Activated T-helper 2 cell treated with anti-CD3 and anti-CD28 coated beads, Interferon-gamma antibody, Interleukin-2, Interleukin-4, amounts not matched to agents 10 μg/mL and 5 μg/mL and 100 μg/mL, durations not matched to agents 14 hours and 24 hours and 36 hours (primary cell): ENCODE data around the gene SESTD1. TPM values are rescaled to one million over a fixed set of nuclear protein-coding genes. Genes with fewer than 3 reads are reported as not detected.

Source experiments
- DNase-seq: peaks from one replicate; pipeline ENCODE4 v3.0.0; 2021; ENCODE audit warnings: low spot score
- H3K27ac Mint-ChIP-seq: one replicate; pipeline ENCODE4 v1.8.0; 2021; ENCODE audit warnings: mixed read lengths
- H3K27me3 Mint-ChIP-seq: one replicate; pipeline ENCODE4 v1.8.0; 2021; ENCODE audit warnings: low read depth, mixed read lengths
- H3K36me3 Mint-ChIP-seq: one replicate; pipeline ENCODE4 v1.8.0; 2021; ENCODE audit warnings: low read depth, mixed read lengths
- H3K4me1 Mint-ChIP-seq: one replicate; pipeline ENCODE4 v1.8.0; 2021; ENCODE audit warnings: low read depth, mixed read lengths
- H3K4me3 Mint-ChIP-seq: one replicate; pipeline ENCODE4 v1.8.0; 2021; ENCODE audit warnings: low read depth, mild to moderate bottlenecking, moderate library complexity, mixed read lengths
- H3K9me3 Mint-ChIP-seq: one replicate; pipeline ENCODE4 v1.8.0; 2021; ENCODE audit warnings: mixed read lengths
- intact Hi-C: fragments of 100-400 bp; cut with micrococcal nuclease; formaldehyde crosslinking; loops from one replicate; pipeline ENCODE4 v1.15.1; 2023
- total RNA-seq: library from RNA; stranded (reverse); gene quantifications from 2 replicates; pipeline ENCODE4 v1.2.3, GENCODE V29; 2022

Gene SESTD1
- total RNA-seq, 1 donor from 2014 or later: 9.8 TPM

DNA sequence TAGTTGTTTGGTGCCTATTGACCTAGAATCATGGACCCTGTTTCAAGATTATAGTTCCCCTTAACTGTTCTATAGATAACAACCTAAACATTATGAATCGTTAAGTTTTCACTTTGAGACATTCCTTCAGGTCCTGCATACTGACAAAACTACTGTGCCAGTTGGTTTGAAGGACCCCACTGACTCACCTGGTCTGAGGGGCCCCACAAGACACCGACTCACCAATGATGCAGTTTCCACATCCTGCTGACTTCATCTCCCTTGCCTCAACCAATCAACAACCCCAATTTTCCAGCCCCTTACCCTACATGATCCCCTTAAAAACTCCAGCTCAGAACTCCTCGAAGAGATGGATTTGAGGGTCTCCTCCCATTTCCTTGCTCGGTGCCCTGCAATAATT lies 125.1 kb downstream of the SESTD1 start:
- Mint-ChIP-seq H3K36me3 (peaks cover 3% of the 10 kb centered on the region), H3K27ac (no peak overlapping the region), H3K9me3 (no peaks in the 10 kb centered on the region), H3K4me3 (no peak overlapping the region), H3K4me1 (no peaks in the 10 kb centered on the region), H3K27me3 (no peaks in the 10 kb centered on the region)
- DNase-seq: no peak
- intact Hi-C loops: no loop called here

- intact Hi-C loops: no loop called here
- Mint-ChIP-seq H3K27me3 (no peaks in the 10 kb centered on the region), H3K27ac (no peak overlapping the region), H3K36me3 (no peaks in the 10 kb centered on the region), H3K9me3 (no peaks in the 10 kb centered on the region), H3K4me3 (no peak overlapping the region), H3K4me1 (no peaks in the 10 kb centered on the region)
- no peak for DNase-seq
These were observed 127.4 kb downstream of the SESTD1 start for GRCh38 chr2:179137200-179137759.

GRCh38 chr2:179133016-179133415 lies 131.6 kb downstream of the SESTD1 start:
- H3K36me3 Mint-ChIP-seq: no peaks in the 10 kb centered on the region
- no peaks in the 10 kb centered on the region for H3K27me3 Mint-ChIP-seq
- H3K4me1 Mint-ChIP-seq: peaks cover 2% of the 10 kb centered on the region
- H3K9me3 Mint-ChIP-seq: no peaks in the 10 kb centered on the region
- H3K27ac Mint-ChIP-seq: no peak overlapping the region
- intact Hi-C loops: loop anchor here (5.0 kb wide), 1 partner anchor 336 kb away; no protein-coding TSS in a partner anchor
- DNase-seq: no peak
- no peak overlapping the region for H3K4me3 Mint-ChIP-seq

DNA sequence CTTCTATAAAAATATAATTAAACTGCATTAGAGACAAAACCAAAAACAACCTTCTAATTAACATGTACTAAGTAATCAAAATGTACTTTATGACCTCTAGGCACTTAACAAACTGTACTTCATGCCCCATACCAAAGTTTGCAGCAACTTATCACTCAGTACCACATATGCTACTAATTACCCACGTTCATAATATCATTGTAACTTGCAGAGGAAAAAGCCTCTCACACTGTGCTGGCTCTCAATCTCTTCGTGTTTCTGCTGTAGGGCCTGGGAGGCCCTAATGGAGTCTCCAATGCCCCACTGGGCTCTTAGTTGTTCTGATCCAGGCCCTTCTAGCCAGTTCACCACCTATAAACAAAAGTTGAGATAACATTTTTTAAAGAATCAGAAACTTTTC lies 132.6 kb downstream of the SESTD1 start:
- peaks cover 2% of the 10 kb centered on the region for H3K4me1 Mint-ChIP-seq
- no peak overlapping the region for H3K27ac Mint-ChIP-seq
- H3K36me3 Mint-ChIP-seq: no peaks in the 10 kb centered on the region
- H3K9me3 Mint-ChIP-seq: no peaks in the 10 kb centered on the region
- H3K4me3 Mint-ChIP-seq: no peak overlapping the region
- intact Hi-C loops: loop anchor here (5.0 kb wide), 1 partner anchor 335 kb away; no protein-coding TSS in a partner anchor
- H3K27me3 Mint-ChIP-seq: no peaks in the 10 kb centered on the region
- no peak for DNase-seq

- no peak overlapping the region for H3K27ac Mint-ChIP-seq
- no peaks in the 10 kb centered on the region for H3K27me3 Mint-ChIP-seq
- intact Hi-C loops: loop anchor here (2.0 to 5.0 kb wide), 2 partner anchors 333 to 368 kb away; no protein-coding TSS in a partner anchor
- DNase-seq: no peak
- H3K36me3 Mint-ChIP-seq: no peaks in the 10 kb centered on the region
- peaks cover 2% of the 10 kb centered on the region for H3K4me1 Mint-ChIP-seq
- no peaks in the 10 kb centered on the region for H3K9me3 Mint-ChIP-seq
- no peak overlapping the region for H3K4me3 Mint-ChIP-seq
These were observed 134.1 kb downstream of the SESTD1 start for GRCh38 chr2:179130560-179130959.

DNA sequence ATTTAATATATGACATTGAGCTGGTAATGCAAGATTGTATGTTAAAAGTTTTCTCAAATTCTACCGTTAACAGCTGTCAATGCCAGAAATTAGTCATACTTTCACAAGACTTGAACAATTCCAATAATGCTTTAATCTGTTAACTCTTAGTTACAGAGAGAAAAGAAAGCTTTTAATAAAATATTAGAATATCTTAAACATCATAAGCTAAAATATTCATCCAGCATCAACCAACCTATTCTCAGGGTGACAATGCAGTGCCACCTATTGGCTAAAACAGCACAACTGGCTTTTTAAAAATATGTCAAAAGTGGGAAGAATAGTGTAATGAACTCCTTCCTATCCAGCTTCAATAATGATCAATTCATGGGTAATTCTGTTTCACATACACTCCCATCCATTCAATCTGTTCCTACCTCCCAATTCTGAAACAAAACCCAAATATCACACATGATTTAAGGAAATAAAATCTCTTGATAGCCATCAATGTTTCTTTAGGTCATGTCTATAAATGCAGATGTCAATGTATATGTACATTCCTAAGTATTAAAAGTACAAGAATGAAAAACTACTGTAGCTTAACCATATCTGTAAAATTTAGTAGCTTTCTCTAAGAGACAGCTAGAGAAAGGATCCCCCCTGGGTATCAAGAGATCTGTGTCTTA lies 134.9 kb downstream of the SESTD1 start:
- no peak overlapping the region for H3K4me3 Mint-ChIP-seq
- no peak overlapping the region for H3K27ac Mint-ChIP-seq
- peaks cover 2% of the 10 kb centered on the region for H3K4me1 Mint-ChIP-seq
- intact Hi-C loops: loop anchor here (2.0 to 5.0 kb wide), 3 partner anchors 239 to 367 kb away; no protein-coding TSS in a partner anchor
- H3K27me3 Mint-ChIP-seq: no peaks in the 10 kb centered on the region
- no peaks in the 10 kb centered on the region for H3K9me3 Mint-ChIP-seq
- no peaks in the 10 kb centered on the region for H3K36me3 Mint-ChIP-seq
- no peak for DNase-seq

DNA sequence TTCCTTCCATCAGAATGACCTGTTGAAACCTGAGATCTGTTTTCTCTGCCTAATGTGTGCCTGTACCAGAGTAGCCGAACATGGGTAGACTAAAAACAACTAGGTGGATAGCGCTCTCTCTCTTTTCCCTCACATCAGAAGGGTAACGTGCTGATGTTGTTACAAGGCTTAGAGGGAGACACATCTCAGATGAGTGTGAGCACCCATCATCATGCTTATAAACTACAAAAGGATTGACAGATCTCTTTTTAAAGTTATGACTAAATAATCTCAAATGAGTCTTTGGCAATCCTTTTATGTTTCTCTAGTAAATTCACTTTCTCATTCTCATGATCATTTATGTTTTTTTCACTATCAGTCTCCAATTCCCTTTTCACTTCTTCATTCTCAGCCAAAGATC lies 139.2 kb downstream of the SESTD1 start:
- H3K4me1 Mint-ChIP-seq: peaks cover 8% of the 10 kb centered on the region
- H3K9me3 Mint-ChIP-seq: no peaks in the 10 kb centered on the region
- H3K27me3 Mint-ChIP-seq: no peaks in the 10 kb centered on the region
- H3K36me3 Mint-ChIP-seq: peaks cover 12% of the 10 kb centered on the region
- no peak overlapping the region for H3K4me3 Mint-ChIP-seq
- no peak for DNase-seq
- intact Hi-C loops: no loop called here
- H3K27ac Mint-ChIP-seq: no peak overlapping the region

DNA sequence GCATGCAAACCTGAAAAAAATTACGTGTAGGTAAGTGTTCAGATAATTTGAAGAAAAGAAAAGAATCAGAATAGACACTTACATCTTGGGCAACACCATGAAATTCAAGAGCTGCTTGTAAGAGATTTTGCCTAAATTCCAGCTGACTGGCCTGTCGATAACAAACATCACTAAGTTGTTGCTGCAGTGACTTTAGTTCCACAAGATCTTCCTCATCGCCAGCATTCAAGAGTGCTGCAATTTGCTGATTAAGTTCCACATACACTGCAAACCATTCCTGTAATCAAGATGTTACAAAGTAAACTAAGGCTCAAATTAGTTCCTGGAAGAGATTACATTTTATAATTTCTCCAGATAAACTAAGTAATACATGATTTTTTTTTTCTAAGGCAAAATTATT lies 140.3 kb downstream of the SESTD1 start:
- intact Hi-C loops: no loop called here
- no peaks in the 10 kb centered on the region for H3K27me3 Mint-ChIP-seq
- no peak for DNase-seq
- peaks cover 20% of the 10 kb centered on the region for H3K36me3 Mint-ChIP-seq
- H3K27ac Mint-ChIP-seq: no peak overlapping the region
- H3K4me3 Mint-ChIP-seq: no peak overlapping the region
- H3K9me3 Mint-ChIP-seq: no peaks in the 10 kb centered on the region
- H3K4me1 Mint-ChIP-seq: peaks cover 6% of the 10 kb centered on the region

DNA sequence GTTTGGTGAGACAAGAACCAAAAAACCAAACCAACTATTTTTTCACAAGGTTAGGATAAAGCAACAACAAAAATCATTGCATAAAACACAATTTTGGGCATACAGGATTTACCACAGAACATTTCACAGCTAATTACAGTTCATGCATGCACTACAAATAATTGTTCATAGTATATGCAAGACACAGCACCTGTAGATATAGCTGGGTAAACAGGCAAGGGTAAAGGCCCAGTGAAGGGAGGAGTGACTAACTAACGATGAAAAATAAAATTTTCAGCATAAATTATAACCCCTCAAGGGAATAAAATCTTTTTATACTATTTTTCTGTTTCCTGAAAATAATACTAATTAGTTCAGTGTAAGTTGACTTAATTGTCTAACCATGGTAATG lies 141.4 kb downstream of the SESTD1 start:
- DNase-seq: no peak
- Mint-ChIP-seq H3K9me3 (no peaks in the 10 kb centered on the region), H3K4me3 (no peak overlapping the region), H3K27ac (no peak overlapping the region), H3K27me3 (no peaks in the 10 kb centered on the region), H3K4me1 (peaks cover 6% of the 10 kb centered on the region), H3K36me3 (peaks cover 27% of the 10 kb centered on the region)
- intact Hi-C loops: no loop called here

DNA sequence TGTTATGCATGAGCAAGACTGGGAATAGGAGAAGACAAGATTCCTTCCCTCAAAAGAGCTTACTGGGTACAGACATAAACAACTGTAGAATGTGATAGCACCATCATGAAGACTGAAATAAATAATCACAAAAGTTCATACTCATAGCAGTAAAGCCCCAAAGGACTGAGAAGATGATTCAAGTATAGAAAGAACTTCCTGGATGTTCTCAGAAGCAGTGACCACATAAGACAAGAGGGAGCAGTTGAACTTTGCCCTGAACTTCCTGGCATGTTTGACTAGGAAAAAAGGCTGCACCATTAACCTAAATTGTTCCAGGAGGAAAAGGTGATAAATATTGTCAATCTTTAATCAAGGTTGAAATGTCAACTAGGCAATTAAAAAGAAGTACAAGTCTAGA lies 156.9 kb downstream of the SESTD1 start:
- H3K4me1 Mint-ChIP-seq: peaks cover 32% of the 10 kb centered on the region
- H3K27ac Mint-ChIP-seq: peak overlapping the region; percentile 21
- H3K4me3 Mint-ChIP-seq: no peak overlapping the region
- no peaks in the 10 kb centered on the region for H3K27me3 Mint-ChIP-seq
- DNase-seq: no peak
- intact Hi-C loops: loop anchor here (1.0 to 5.0 kb wide), 3 partner anchors 60 to 585 kb away; no protein-coding TSS in a partner anchor
- peaks cover 28% of the 10 kb centered on the region for H3K36me3 Mint-ChIP-seq
- no peaks in the 10 kb centered on the region for H3K9me3 Mint-ChIP-seq

GRCh38 chr2:179106676-179107428 lies 157.8 kb downstream of the SESTD1 start:
- no peaks in the 10 kb centered on the region for H3K9me3 Mint-ChIP-seq
- no peak overlapping the region for H3K4me3 Mint-ChIP-seq
- intact Hi-C loops: loop anchor here (1.0 to 5.0 kb wide), 4 partner anchors 11 to 584 kb away; no protein-coding TSS in a partner anchor
- peaks cover 32% of the 10 kb centered on the region for H3K4me1 Mint-ChIP-seq
- H3K27me3 Mint-ChIP-seq: no peaks in the 10 kb centered on the region
- H3K36me3 Mint-ChIP-seq: peaks cover 19% of the 10 kb centered on the region
- DNase-seq: no peak
- H3K27ac Mint-ChIP-seq: peak overlapping the region; percentile 70

DNA sequence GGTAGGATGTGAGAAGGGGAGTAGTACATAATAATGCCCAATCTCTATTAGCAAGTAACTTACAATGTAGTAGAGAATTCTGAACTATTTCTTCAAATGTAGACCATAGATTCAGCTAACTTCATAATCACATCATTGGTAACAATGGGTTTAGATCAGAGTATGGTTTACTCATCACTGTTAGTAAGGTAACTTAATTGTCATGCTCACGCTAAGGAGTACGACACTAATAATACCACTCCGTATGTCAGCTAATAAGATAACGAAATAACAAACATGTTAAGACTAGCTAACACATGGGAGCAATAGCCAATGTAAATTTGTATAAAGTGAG lies 158.3 kb downstream of the SESTD1 start:
- intact Hi-C loops: loop anchor here (1.0 to 5.0 kb wide), 3 partner anchors 10 to 584 kb away; no protein-coding TSS in a partner anchor
- Mint-ChIP-seq H3K4me1 (peaks cover 32% of the 10 kb centered on the region), H3K27me3 (no peaks in the 10 kb centered on the region), H3K36me3 (peaks cover 18% of the 10 kb centered on the region), H3K9me3 (no peaks in the 10 kb centered on the region), H3K27ac (no peak overlapping the region), H3K4me3 (no peak overlapping the region)
- DNase-seq: no peak

- Mint-ChIP-seq H3K27me3 (no peaks in the 10 kb centered on the region), H3K4me3 (no peak overlapping the region), H3K36me3 (peaks cover 18% of the 10 kb centered on the region), H3K4me1 (peaks cover 32% of the 10 kb centered on the region), H3K27ac (no peak overlapping the region), H3K9me3 (no peaks in the 10 kb centered on the region)
- intact Hi-C loops: loop anchor here (5.0 kb wide), 1 partner anchor 57 kb away; no protein-coding TSS in a partner anchor
- DNase-seq: no peak
These were observed 159.9 kb downstream of the SESTD1 start for GRCh38 chr2:179104736-179105135.
